Measurements from ENCODE around the gene KCTD1. TPM values are rescaled to one million over a fixed set of nuclear protein-coding genes. Genes with fewer than 3 reads are reported as not detected.

The KCTD1 gene
- total RNA-seq, 1 donor: 18.6 TPM

DNA sequence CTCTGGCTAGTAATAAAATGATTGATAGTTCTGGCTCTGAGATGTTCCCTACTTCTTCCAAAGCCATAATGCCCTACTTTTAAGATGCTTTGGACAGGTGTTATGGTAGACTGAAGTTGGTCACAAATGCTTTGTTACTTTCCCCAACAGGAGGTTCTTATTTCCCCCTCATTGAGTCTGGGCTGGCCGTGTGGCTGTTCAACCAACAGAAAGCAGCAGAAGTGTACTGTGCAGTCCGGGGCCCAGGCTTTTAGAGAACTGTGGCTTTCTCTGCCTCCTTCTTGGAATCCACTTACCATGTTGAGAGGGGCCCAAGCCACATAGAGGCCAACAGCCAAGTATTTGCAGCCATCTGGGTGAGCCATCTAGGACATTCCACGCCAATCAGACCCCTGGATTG is 94.2 kb downstream of the KCTD1 start:
- no peak for DNase-seq (ENCODE audit: low read depth)
- no peak overlapping the region for H3K4me3 ChIP-seq (ENCODE audit: low read depth, low read length)
- TF ChIP-seq, protein P1, sequence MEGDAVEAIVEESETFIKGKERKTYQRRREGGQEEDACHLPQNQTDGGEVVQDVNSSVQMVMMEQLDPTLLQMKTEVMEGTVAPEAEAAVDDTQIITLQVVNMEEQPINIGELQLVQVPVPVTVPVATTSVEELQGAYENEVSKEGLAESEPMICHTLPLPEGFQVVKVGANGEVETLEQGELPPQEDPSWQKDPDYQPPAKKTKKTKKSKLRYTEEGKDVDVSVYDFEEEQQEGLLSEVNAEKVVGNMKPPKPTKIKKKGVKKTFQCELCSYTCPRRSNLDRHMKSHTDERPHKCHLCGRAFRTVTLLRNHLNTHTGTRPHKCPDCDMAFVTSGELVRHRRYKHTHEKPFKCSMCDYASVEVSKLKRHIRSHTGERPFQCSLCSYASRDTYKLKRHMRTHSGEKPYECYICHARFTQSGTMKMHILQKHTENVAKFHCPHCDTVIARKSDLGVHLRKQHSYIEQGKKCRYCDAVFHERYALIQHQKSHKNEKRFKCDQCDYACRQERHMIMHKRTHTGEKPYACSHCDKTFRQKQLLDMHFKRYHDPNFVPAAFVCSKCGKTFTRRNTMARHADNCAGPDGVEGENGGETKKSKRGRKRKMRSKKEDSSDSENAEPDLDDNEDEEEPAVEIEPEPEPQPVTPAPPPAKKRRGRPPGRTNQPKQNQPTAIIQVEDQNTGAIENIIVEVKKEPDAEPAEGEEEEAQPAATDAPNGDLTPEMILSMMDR (IDR thresholded peaks at IDR 0.05; ENCODE audit: insufficient read depth, low read depth, low read length): no peak

DNA sequence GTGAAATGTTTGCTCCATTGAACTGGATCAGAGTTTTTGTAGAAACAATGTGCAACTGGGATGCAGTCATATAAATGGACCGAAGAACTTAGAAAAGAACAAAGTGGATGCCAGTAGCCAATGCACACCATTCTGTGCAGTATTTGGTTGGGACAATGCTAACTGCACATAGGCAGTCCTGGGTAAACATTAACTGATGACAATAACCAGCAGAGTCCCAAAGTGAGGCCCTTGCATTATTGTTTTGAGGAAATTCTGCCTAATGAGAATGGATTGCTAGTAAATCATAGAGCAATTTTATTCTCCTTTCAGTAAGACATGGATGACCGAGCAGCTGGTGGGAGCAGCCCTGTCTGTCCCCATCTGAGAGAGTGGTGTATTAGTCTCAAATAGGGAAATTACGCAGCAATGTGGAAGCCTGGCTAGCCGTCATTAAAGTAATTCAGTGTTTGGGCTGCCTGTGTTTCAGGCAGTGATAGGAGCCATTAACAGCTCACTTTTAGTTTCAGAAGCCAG is 94.9 kb downstream of the KCTD1 start:
- no peak overlapping the region for H3K4me3 ChIP-seq (ENCODE audit: low read depth, low read length)
- TF ChIP-seq, protein P1 (IDR thresholded peaks at IDR 0.05; ENCODE audit: insufficient read depth, low read depth, low read length): no peak
- no peak for DNase-seq (ENCODE audit: low read depth)

DNA sequence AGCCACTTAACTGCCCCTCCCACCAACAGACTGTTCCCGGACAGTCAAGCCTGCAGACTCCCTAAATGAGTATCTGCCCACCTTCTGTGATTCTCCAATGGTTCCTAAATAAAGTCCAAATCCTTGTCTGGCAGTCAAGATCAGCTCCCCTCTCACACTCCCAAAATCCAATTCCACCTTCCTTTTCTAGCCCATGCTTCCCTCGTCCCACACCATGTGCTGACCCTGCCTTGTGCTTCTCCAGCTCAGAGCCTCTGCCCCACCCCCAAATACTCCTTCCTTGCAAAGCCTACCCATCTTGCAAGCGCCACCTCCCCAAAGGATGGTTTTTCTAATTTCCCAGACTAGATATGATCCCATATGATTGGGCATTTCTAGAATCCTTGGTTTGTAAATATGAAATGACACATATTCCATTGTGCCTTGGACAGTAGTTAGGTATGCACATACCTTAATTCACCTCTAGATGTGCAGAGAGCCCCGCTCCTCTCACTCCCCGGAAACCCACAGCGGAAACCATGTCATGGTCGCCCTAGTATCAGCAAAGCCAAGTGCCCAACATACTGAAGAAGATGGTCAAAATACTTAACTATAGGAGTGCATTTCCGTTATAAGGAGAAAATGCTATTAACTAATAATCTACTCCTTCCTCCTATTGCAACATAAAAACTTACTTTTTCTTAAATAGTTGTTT is 97.2 kb downstream of the KCTD1 start:
- TF ChIP-seq, protein P1 (IDR thresholded peaks at IDR 0.05; ENCODE audit: insufficient read depth, low read depth, low read length): no peak
- no peak for DNase-seq (ENCODE audit: low read depth)
- H3K4me3 ChIP-seq (ENCODE audit: low read depth, low read length): no peak overlapping the region

DNA sequence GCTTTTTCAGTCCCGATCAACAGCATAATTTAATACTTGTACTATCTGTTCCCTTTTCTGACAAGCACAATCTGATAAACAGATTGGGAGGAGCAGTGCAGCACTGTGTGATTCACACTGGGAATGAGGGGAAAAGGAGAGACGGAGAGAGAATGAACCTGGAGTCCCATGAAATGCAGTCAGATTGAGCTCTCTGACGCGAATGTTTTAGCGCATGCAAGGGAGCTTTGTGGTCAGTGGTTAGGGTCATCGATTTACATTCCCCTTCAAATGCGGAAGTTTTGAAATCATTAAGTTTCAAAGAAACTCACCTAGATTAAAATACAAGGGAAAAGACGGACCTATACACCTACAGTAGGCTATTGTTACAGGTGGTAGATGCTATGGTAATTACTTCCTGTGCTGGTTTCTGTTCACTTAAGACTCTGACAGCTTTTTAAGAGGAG is 99.6 kb downstream of the KCTD1 start:
- no peak overlapping the region for H3K4me3 ChIP-seq (ENCODE audit: low read depth, low read length)
- no peak for DNase-seq (ENCODE audit: low read depth)
- TF ChIP-seq, protein P1 (IDR thresholded peaks at IDR 0.05; ENCODE audit: insufficient read depth, low read depth, low read length): no peak

DNA sequence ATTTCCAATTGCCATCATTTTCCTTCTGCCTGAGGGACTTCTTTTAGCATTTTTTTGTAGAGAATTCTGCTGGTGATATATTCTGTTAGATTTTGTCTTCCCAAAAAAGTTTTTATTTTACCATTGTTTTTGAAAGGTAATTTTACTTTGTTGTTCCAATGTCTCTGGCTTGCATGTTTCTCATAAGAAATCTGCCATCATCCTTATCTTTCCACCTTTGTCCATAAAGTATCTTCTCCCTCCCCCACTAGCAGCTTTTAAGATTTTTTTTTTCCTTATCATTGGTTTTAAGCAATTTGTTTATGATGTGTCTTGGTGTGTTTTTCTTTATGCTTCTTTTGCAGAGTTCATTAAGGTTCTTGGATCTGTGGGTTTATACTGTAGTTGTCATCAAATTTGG is 104.5 kb downstream of the KCTD1 start:
- TF ChIP-seq, protein P1 (IDR thresholded peaks at IDR 0.05; ENCODE audit: insufficient read depth, low read depth, low read length): no peak
- no peak overlapping the region for H3K4me3 ChIP-seq (ENCODE audit: low read depth, low read length)
- DNase-seq (ENCODE audit: low read depth): no peak

DNA sequence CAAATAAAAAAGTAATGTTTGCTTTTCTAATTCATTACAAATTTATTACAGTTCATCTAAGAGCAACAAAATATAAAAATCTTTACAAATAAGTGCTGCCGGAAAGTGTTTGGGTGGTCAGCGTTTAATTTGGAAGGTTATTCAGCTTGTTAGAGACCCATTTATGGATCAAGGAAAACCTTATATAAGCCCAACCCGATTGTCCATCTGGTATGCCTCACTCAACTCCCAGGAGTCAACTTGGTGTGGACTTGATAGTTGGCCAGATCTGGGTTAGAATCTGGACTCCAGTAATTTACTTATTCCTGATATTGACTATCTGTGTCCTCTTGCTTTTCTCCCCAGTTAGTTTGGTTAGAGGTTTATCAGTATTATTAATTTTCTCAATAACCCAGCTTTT is 106.2 kb downstream of the KCTD1 start:
- TF ChIP-seq, protein P1 (IDR thresholded peaks at IDR 0.05; ENCODE audit: insufficient read depth, low read depth, low read length): no peak
- no peak overlapping the region for H3K4me3 ChIP-seq (ENCODE audit: low read depth, low read length)
- no peak for DNase-seq (ENCODE audit: low read depth)

Data from fibroblast of villous mesenchyme (primary cell).